HG02884 (cell line): ENCODE measurements around the gene FIZ1.
"Not testable (repeated sequence)": the region's sequence is repeated elsewhere in the genome, so short reads cannot be mapped to it uniquely, and the experiment has no call there.

Source experiments
- ATAC-seq: cut with Tn5 transposase; IDR thresholded peaks from one replicate; pipeline ENCODE4 v1.9.1; 2021; ENCODE audit warnings: mild to moderate bottlenecking, moderate library complexity; ENCODE audit not compliant: unreplicated experiment

Gene FIZ1

GRCh38 chr19:55598034-55598433 lies 1.3 kb downstream of the FIZ1 start:
- ATAC-seq: no peak

GRCh38 chr19:55597501-55597921 lies 1.8 kb downstream of the FIZ1 start:
- ATAC-seq: no peak

GRCh38 chr19:55596304-55596703 lies 3.0 kb downstream of the FIZ1 start:
- ATAC-seq: no peak

GRCh38 chr19:55594996-55595545 lies 4.2 kb downstream of the FIZ1 start:
- ATAC-seq: no peak

- no peak for ATAC-seq
Observed at GRCh38 chr19:55593096-55593772, 6.1 kb downstream of the FIZ1 start.

- no peak for ATAC-seq
Observed at GRCh38 chr19:55592391-55593090, 6.8 kb downstream of the FIZ1 start.

GRCh38 chr19:55591555-55591954 lies 7.8 kb downstream of the FIZ1 start:
- no peak for ATAC-seq

GRCh38 chr19:55590617-55591016 lies 8.7 kb downstream of the FIZ1 start:
- no peak for ATAC-seq

- ATAC-seq: no peak
Observed at GRCh38 chr19:55590109-55590508, 9.2 kb downstream of the FIZ1 start.

- no peak for ATAC-seq
Observed at GRCh38 chr19:55588738-55589137, 10.6 kb downstream of the FIZ1 start.

- peak; percentile 72 for ATAC-seq
Observed at GRCh38 chr19:55586976-55587668, 12.2 kb downstream of the FIZ1 start.

GRCh38 chr19:55585658-55586339 lies 13.5 kb downstream of the FIZ1 start:
- no peak for ATAC-seq

GRCh38 chr19:55584871-55585270 lies 14.4 kb downstream of the FIZ1 start:
- no peak for ATAC-seq

GRCh38 chr19:55583897-55584296 lies 15.4 kb downstream of the FIZ1 start:
- not testable (repeated sequence) for ATAC-seq

- ATAC-seq: not testable (repeated sequence)
Observed at GRCh38 chr19:55582284-55582683, 17.0 kb downstream of the FIZ1 start.

GRCh38 chr19:55581823-55582223 lies 17.5 kb downstream of the FIZ1 start:
- no peak for ATAC-seq

GRCh38 chr19:55581145-55581822 lies 18.0 kb downstream of the FIZ1 start:
- ATAC-seq: no peak

GRCh38 chr19:55580628-55581144 lies 18.6 kb downstream of the FIZ1 start, which contains the start of gene ZNF579:
TSS of gene ZNF579 (minus strand) at chr19:55580848. CDS start at chr19:55579639, 1,209 bp downstream.
- no peak for ATAC-seq

GRCh38 chr19:55579766-55580621 lies 19.3 kb downstream of the FIZ1 start:
- ATAC-seq: no peak
